Ishikawa (cell line): Measurements from ENCODE around the gene CTTNBP2NL.

Source experiments
- EP300 ChIP-seq: IDR thresholded peaks from 2 replicates; pipeline ENCODE4 v1.6.1; 2012; ENCODE audit warnings: borderline replicate concordance
- MAX ChIP-seq: IDR thresholded peaks from 2 replicates; pipeline ENCODE4 v1.6.1; 2012
- RAD21 ChIP-seq: IDR thresholded peaks from 2 replicates; pipeline ENCODE4 v1.6.1; 2012; ENCODE audit warnings: low read depth
- TEAD4 ChIP-seq: IDR thresholded peaks from 2 replicates; pipeline ENCODE4 v1.6.1; 2012
- USF1 ChIP-seq: IDR thresholded peaks from 2 replicates; pipeline ENCODE4 v1.6.1; 2012

GRCh38 chr1:112429749-112430148 lies 33.7 kb downstream of the CTTNBP2NL start:
- no peak for TF ChIP-seq MAX
- TF ChIP-seq RAD21 = no peak
- TF ChIP-seq USF1 = no peak
- no peak for TF ChIP-seq TEAD4
- TF ChIP-seq EP300 = no peak
